HepG2 (cell line): Measurements from ENCODE around the gene RBM27. TPM values are rescaled to one million over a fixed set of nuclear protein-coding genes. Genes with fewer than 3 reads are reported as not detected.

ENCODE experiments used
- BCLAF1 ChIP-seq: fragments of 450-650 bp; IDR thresholded peaks from 2 replicates; pipeline ENCODE4 v1.6.1; 2017; ENCODE audit warnings: mild to moderate bottlenecking
- FLYWCH1 ChIP-seq: sonication (generic); formaldehyde crosslinking; IDR thresholded peaks from 2 replicates; pipeline ENCODE4 v1.8.1; 2023; ENCODE audit warnings: mild to moderate bottlenecking, missing genetic modification reagents
- NFKB2 ChIP-seq: sonication (generic); formaldehyde crosslinking; IDR thresholded peaks from 2 replicates; pipeline ENCODE4 v1.4.0; 2020; ENCODE audit warnings: missing genetic modification reagents, borderline replicate concordance
- NR2F6 ChIP-seq, 2 experiments: IDR thresholded peaks; 2 replicates each; pipeline ENCODE4 v1.6.1; 2016; ENCODE audit warnings: antibody characterized with exemption in 1 of 2, mild to moderate bottlenecking in 1 of 2
- PAXIP1 ChIP-seq: sonication (generic); formaldehyde crosslinking; conservative IDR thresholded peaks from 2 replicates; pipeline ENCODE4 v1.4.0; 2020; ENCODE audit warnings: mild to moderate bottlenecking, missing genetic modification reagents, moderate library complexity
- STAT6 ChIP-seq: sonication (generic); formaldehyde crosslinking; IDR thresholded peaks from 2 replicates; pipeline ENCODE4 v1.4.0; 2020; ENCODE audit warnings: missing genetic modification reagents, mild to moderate bottlenecking, borderline replicate concordance
- ZFAT ChIP-seq: sonication (generic); formaldehyde crosslinking; conservative IDR thresholded peaks from 2 replicates; pipeline ENCODE4 v1.8.1; 2023; ENCODE audit warnings: missing genetic modification reagents, inconsistent platforms
- ZFY ChIP-seq: sonication (generic); formaldehyde crosslinking; IDR thresholded peaks from 2 replicates; pipeline ENCODE4 v1.4.0; 2020; ENCODE audit warnings: missing genetic modification reagents
- ZNF720 ChIP-seq: sonication (generic); formaldehyde crosslinking; IDR thresholded peaks from 2 replicates; pipeline ENCODE4 v1.4.0; 2020; ENCODE audit warnings: missing genetic modification reagents
- ZNF775 ChIP-seq: sonication (generic); formaldehyde crosslinking; IDR thresholded peaks from 2 replicates; pipeline ENCODE4 v1.4.0; 2020; ENCODE audit warnings: missing genetic modification reagents, mild to moderate bottlenecking, moderate library complexity, borderline replicate concordance
- ZSCAN9 ChIP-seq: IDR thresholded peaks from 2 replicates; pipeline ENCODE4 v1.6.1; 2016; ENCODE audit warnings: borderline replicate concordance
- polyA plus RNA-seq, 8 experiments: library from polyadenylated mRNA; depleted of rRNA in 3 of 8; stranded (reverse) in 7 of 8; unstranded in 1 of 8; fragments of >200 nt; fragmentation: Illumina TruSeq in 4 of 8; extraction: Trizol in 4 of 8; gene quantifications; 2 replicates each; pipeline versions ENCODE4 v1.2.1 to v1.2.3, GENCODE V29; 2011 to 2016; ENCODE audit warnings: low read depth in 4 of 8, missing spikeins in 1 of 8, mixed read lengths in 1 of 8; ENCODE audit not compliant: insufficient read depth in 1 of 8
- total RNA-seq, 5 experiments: library from RNA; depleted of rRNA; stranded (reverse); fragments of >200 nt; fragmentation: Illumina TruSeq; extraction: Trizol; gene quantifications; 2 replicates each; pipeline ENCODE4 v1.2.3, GENCODE V29; 2016; ENCODE audit warnings: low read depth in 1 of 5
- TF ChIP-seq, protein P1 (sequence below): sonication (generic); formaldehyde crosslinking; IDR thresholded peaks from 2 replicates; pipeline ENCODE4 v1.4.0; 2020; ENCODE audit warnings: missing genetic modification reagents
- TF ChIP-seq, protein P2 (sequence below): sonication (generic); formaldehyde crosslinking; IDR thresholded peaks from 2 replicates; pipeline ENCODE4 v1.5.0; 2020; ENCODE audit warnings: missing genetic modification reagents, mild to moderate bottlenecking, borderline replicate concordance
- TF ChIP-seq, protein P3 (sequence below): sonication (generic); formaldehyde crosslinking; IDR thresholded peaks from 2 replicates; pipeline ENCODE4 v1.5.0; 2020; ENCODE audit warnings: missing genetic modification reagents, mild to moderate bottlenecking, borderline replicate concordance

Gene RBM27
- total and polyA plus RNA-seq, 2 of the 13 experiments (the other 11 are each of a cell fraction or from before 2014, with no cell fraction given): 12.9 to 23.4 TPM

- TF ChIP-seq, protein P1, sequence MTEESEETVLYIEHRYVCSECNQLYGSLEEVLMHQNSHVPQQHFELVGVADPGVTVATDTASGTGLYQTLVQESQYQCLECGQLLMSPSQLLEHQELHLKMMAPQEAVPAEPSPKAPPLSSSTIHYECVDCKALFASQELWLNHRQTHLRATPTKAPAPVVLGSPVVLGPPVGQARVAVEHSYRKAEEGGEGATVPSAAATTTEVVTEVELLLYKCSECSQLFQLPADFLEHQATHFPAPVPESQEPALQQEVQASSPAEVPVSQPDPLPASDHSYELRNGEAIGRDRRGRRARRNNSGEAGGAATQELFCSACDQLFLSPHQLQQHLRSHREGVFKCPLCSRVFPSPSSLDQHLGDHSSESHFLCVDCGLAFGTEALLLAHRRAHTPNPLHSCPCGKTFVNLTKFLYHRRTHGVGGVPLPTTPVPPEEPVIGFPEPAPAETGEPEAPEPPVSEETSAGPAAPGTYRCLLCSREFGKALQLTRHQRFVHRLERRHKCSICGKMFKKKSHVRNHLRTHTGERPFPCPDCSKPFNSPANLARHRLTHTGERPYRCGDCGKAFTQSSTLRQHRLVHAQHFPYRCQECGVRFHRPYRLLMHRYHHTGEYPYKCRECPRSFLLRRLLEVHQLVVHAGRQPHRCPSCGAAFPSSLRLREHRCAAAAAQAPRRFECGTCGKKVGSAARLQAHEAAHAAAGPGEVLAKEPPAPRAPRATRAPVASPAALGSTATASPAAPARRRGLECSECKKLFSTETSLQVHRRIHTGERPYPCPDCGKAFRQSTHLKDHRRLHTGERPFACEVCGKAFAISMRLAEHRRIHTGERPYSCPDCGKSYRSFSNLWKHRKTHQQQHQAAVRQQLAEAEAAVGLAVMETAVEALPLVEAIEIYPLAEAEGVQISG: peak; percentile 18; the same call in 1 of the 2 replicates
- TF ChIP-seq FLYWCH1 (CRISPR knock-in tag): no peak
- no peak for TF ChIP-seq NR2F6 (IDR thresholded peaks at IDR 0.05)
- no peak for TF ChIP-seq NR2F6 (CRISPR knock-in tag; IDR thresholded peaks at IDR 0.05)
- TF ChIP-seq BCLAF1: no peak
- TF ChIP-seq ZSCAN9 (CRISPR knock-in tag): no peak
- TF ChIP-seq, protein P2, sequence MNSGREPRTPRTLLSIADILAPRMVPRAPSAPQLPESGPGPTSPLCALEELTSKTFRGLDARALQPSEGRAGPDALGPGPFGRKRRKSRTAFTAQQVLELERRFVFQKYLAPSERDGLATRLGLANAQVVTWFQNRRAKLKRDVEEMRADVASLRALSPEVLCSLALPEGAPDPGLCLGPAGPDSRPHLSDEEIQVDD (CRISPR knock-in tag): no peak
- 0 out of 2 replicates have a peak, but pooled peaks have one; percentile 39 for TF ChIP-seq ZFAT
- TF ChIP-seq PAXIP1 (CRISPR knock-in tag): no peak; the same call in none of the 2 replicates
- TF ChIP-seq ZFY (CRISPR knock-in tag): peak; percentile 95
- TF ChIP-seq NFKB2 (CRISPR knock-in tag): no peak
- no peak for TF ChIP-seq STAT6
- TF ChIP-seq ZNF720: no peak
- TF ChIP-seq ZNF775: no peak
- TF ChIP-seq, protein P3, sequence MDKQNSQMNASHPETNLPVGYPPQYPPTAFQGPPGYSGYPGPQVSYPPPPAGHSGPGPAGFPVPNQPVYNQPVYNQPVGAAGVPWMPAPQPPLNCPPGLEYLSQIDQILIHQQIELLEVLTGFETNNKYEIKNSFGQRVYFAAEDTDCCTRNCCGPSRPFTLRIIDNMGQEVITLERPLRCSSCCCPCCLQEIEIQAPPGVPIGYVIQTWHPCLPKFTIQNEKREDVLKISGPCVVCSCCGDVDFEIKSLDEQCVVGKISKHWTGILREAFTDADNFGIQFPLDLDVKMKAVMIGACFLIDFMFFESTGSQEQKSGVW: no peak
These were observed at the start of gene RBM27 (continued) for GRCh38 chr5:146203011-146203871.
